Measurements from ENCODE around the gene DBNDD1.
"Not testable (repeated sequence)": the region's sequence is repeated elsewhere in the genome, so short reads cannot be mapped to it uniquely, and the experiment has no call there.

Gene DBNDD1

DNA sequence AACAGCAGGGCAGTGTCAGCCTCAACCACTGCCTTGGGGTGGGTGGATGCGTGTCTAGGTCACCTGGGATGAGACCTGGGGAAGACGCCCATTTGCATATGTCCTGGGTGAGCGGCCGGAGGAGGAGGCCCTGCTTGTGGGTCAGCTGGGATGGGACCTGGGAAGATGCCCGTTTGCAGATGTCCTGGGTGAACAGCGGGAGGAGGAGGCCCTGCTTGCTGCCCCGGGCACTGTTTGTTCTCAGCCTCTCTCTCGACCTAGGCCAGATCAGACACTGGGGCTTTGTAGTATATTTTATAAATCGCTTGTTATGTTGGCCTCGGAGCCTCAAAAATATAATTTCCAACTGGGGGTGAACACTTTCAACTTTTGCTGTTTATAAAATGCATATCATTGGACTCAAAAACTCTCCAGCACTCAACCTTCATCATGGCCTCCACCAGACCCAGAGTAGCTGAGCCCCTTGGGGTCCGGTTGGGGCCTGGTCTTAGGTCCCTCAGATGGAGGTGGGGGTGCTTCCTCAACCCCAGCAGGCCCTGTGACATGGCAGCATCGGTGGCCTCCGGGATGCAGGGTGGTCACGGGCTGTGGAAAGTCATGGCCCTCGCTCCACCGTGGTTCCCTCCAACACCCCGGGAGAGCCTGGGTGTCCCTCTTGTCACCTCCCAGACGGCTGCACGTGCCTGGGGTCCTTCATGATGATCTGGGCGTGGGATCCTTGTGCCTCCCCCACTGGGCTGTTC, 17.3 kb downstream of the DBNDD1 start:
- TF ChIP-seq MYC (IDR thresholded peaks at IDR 0.05; ENCODE audit: low read depth, low read length) (no peak), POLR2A (IDR thresholded peaks at IDR 0.05; ENCODE audit: extremely low read depth, insufficient read length) (no peak)
- TF ChIP-seq, protein P1, sequence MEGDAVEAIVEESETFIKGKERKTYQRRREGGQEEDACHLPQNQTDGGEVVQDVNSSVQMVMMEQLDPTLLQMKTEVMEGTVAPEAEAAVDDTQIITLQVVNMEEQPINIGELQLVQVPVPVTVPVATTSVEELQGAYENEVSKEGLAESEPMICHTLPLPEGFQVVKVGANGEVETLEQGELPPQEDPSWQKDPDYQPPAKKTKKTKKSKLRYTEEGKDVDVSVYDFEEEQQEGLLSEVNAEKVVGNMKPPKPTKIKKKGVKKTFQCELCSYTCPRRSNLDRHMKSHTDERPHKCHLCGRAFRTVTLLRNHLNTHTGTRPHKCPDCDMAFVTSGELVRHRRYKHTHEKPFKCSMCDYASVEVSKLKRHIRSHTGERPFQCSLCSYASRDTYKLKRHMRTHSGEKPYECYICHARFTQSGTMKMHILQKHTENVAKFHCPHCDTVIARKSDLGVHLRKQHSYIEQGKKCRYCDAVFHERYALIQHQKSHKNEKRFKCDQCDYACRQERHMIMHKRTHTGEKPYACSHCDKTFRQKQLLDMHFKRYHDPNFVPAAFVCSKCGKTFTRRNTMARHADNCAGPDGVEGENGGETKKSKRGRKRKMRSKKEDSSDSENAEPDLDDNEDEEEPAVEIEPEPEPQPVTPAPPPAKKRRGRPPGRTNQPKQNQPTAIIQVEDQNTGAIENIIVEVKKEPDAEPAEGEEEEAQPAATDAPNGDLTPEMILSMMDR (IDR thresholded peaks at IDR 0.05; ENCODE audit: low read depth, low read length), result no peak
- TF ChIP-seq, protein P2, sequence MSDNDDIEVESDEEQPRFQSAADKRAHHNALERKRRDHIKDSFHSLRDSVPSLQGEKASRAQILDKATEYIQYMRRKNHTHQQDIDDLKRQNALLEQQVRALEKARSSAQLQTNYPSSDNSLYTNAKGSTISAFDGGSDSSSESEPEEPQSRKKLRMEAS (IDR thresholded peaks at IDR 0.05; ENCODE audit: low read depth, low read length), result no peak
- no peak overlapping the region for H3K4me3 ChIP-seq (ENCODE audit: low read depth, low read length)
- no peak for DNase-seq (ENCODE audit: low read depth)

DNA sequence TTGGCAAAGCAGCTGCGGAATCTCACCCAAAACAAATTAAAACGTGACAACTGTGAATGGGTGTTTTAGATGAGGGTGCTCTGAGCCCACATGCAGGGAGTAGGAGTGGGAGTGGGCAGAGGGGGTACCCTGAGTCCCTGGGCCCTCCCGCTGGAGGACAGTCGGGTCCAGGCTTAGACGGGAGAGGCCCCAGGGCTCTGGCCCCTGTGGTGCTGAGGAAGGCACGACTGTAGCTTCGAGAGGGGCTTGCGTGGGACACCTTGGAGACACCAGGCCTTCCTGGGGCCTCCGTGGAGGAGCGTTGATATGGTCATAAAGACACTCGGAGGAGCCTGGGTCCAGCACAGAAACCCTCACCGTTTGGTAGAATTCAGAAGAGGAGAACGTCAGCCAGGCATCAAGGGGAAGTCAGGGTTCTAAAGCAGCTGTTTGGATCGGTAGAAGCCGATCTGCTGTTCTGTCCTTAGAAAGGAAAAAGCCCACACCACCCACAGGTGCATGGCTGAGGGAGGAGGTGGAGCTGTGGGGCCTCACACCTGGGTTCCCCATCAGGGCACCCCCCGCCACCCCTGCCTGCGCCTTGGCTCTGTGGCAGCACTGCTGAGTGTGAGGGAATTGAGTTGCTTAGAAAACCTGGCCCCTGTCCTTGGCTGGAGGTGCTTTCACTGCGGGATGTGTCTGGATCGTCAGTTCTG, 18.4 kb downstream of the DBNDD1 start:
- no peak for DNase-seq (ENCODE audit: low read depth)
- H3K4me3 ChIP-seq (ENCODE audit: low read depth, low read length), result no peak overlapping the region
- no peak for TF ChIP-seq POLR2A (IDR thresholded peaks at IDR 0.05; ENCODE audit: extremely low read depth, insufficient read length)
- TF ChIP-seq, protein P2 (IDR thresholded peaks at IDR 0.05; ENCODE audit: low read depth, low read length), result no peak
- TF ChIP-seq, protein P1 (IDR thresholded peaks at IDR 0.05; ENCODE audit: low read depth, low read length), result no peak
- no peak for TF ChIP-seq MYC (IDR thresholded peaks at IDR 0.05; ENCODE audit: low read depth, low read length)

DNA sequence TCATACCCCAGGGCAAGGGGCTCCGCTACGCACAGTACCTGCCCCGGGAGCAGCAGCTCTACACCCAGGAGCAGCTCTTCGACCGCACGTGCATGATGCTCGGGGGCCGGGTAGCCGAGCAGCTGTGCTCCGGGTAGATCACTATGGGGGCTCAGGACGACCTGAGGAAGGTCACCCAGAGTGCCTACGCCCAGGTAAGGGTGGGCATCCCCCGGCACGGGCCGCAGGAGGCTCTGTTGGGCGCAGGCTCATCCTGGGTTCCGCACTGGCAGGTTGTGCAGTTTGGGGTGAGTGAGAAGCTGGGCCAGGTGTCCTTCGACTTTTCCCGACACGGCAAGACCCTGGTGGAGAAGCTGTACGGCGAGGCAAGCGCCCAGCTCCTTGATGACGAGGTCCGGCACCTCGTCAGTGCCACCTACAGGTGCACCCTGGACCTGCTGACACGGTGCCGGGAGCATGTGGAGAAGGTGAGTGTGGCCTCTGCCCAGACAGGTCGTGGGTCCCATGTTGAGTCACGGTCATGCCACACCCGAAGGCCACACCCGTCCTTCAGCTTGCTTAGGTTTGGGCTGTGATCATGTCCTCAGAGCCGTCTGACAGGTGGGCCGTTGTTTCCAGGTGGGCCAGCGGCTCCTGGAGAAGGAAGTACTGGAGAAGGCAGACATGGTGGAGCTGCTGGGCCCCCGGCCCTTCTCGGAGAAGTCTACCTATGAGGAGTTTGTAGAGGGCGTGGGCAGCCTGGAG, 19.3 kb downstream of the DBNDD1 start:
- H3K4me3 ChIP-seq (ENCODE audit: low read depth, low read length), result no peak overlapping the region
- TF ChIP-seq MYC (IDR thresholded peaks at IDR 0.05; ENCODE audit: low read depth, low read length), result no peak
- DNase-seq (ENCODE audit: low read depth), result no peak

DNA sequence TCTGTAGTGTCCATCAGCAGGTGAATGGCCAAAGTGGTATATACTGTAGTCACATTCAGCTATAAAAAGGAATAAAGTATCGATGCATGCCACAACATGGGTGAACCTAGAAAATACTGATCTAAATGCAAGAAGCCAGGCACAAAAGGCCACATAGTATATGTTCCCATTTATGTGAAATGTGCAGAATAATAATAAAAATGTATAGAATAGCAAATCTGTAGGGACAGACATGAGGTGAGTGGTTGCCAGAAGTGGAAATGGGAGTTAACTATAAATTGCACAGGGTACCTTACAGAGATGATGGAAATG, 23.1 kb downstream of the DBNDD1 start:
- no peak overlapping the region for H3K4me3 ChIP-seq (ENCODE audit: low read depth, low read length)
- no peak for TF ChIP-seq MYC (IDR thresholded peaks at IDR 0.05; ENCODE audit: low read depth, low read length)
- TF ChIP-seq, protein P2 (IDR thresholded peaks at IDR 0.05; ENCODE audit: low read depth, low read length), result no peak
- TF ChIP-seq, protein P1 (IDR thresholded peaks at IDR 0.05; ENCODE audit: low read depth, low read length), result no peak
- DNase-seq (ENCODE audit: low read depth), result no peak

DNA sequence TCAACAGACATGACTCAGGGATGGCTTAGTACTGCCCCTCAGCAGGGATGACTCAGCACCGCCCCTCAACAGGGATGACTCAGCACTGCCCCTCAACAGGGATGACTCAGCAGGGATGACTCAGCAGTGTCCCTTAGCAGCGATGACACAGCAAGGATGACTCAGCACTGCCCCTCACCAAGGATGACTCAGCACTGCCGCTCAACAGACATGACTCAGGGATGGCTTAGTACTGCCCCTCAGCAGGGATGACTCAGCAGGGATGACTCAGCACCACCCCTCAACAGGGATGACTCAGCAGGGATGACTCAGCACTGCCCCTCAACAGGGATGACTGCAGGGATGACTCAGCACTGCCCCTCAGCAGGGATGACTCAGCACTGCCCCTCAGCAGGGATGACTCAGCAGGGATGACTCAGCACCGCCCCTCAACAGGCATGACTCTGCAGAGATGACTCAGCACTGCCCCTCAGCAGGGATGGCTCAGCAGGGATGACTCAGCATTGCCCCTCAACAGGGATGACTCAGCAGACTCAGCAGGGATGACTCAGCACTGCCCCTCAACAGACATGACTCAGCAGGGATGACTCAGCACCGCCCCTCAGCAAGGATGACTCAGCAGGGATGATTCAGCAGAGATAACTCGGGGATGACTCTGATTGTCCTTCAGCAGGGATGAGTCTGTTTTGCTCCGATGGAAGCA, 23.6 kb downstream of the DBNDD1 start:
- not testable (repeated sequence) for H3K4me3 ChIP-seq (ENCODE audit: low read depth, low read length)
- peak; percentile 78 for DNase-seq (ENCODE audit: low read depth)

DNA sequence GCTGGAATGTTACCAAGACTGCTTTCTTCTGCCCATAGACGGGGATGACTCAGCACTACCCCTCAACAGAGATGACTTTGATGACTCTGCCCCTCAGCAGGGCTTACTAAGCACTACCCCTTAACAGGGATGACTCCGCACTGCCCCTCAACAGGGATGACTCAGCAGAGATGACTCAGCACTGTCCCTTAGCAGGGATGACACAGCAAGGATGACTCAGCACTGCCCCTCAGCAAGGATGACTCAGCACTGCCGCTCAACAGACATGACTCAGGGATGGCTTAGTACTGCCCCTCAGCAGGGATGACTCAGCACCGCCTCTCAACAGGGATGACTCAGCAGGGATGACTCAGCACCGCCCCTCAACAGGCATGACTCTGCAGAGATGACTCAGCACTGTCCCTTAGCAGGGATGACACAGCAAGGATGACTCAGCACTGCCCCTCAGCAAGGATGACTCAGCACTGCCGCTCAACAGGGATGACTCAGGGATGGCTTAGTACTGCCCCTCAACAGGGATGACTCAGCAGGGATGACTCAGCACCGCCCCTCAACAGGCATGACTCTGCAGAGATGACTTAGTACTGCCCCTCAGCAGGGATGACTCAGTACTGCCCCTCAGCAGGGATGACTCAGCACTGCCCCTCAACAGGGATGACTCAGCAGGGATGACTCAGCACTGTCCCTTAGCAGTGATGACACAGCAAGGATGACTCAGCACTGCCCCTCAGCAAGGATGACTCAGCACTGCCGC, 24.4 kb downstream of the DBNDD1 start:
- DNase-seq (ENCODE audit: low read depth), result peak; percentile 75

DNA sequence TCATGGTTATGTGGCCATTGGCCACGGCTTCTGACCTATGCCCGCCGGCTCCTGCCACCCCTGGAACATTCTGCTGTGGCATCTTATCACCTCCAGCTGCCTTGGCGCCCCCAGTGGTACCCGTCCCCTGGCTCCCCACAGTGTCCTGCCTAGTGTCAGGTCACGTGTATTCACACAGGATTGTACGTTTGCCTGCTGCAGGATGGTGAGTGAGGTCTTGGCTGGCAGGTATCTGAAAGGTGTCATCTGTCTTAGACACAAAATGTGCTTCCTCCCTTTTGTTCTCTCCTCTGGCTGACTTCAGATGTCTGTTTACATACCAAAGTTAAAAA, 24.9 kb downstream of the DBNDD1 start:
- TF ChIP-seq, protein P2 (IDR thresholded peaks at IDR 0.05; ENCODE audit: low read depth, low read length), result no peak
- TF ChIP-seq POLR2A (IDR thresholded peaks at IDR 0.05; ENCODE audit: extremely low read depth, insufficient read length) (no peak), MYC (IDR thresholded peaks at IDR 0.05; ENCODE audit: low read depth, low read length) (no peak)
- TF ChIP-seq, protein P1 (IDR thresholded peaks at IDR 0.05; ENCODE audit: low read depth, low read length), result no peak

More for the DNA sequence above, 24.4 kb downstream of the DBNDD1 start:
- H3K4me3 ChIP-seq (ENCODE audit: low read depth, low read length), result not testable (repeated sequence)

More for the DNA sequence above, 24.9 kb downstream of the DBNDD1 start:
- no peak overlapping the region for H3K4me3 ChIP-seq (ENCODE audit: low read depth, low read length)
- DNase-seq (ENCODE audit: low read depth), result no peak

Data from NB4 (cell line).